ENCODE results near the gene CAMP.
"Not testable (repeated sequence)": the region's sequence is repeated elsewhere in the genome, so short reads cannot be mapped to it uniquely, and the experiment has no call there.

CAMP gene, protein sequence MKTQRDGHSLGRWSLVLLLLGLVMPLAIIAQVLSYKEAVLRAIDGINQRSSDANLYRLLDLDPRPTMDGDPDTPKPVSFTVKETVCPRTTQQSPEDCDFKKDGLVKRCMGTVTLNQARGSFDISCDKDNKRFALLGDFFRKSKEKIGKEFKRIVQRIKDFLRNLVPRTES

GRCh38 chr3:48222616-48223513 lies at the start of gene CAMP:
TSS of gene CAMP (plus strand) at chr3:48223495. CDS start at chr3:48223512, 17 bp downstream.
- DNase-seq: peak; percentile 39

- no peak for DNase-seq
Measured at GRCh38 chr3:48178072-48178471, 45.2 kb upstream of the CAMP start.

DNA sequence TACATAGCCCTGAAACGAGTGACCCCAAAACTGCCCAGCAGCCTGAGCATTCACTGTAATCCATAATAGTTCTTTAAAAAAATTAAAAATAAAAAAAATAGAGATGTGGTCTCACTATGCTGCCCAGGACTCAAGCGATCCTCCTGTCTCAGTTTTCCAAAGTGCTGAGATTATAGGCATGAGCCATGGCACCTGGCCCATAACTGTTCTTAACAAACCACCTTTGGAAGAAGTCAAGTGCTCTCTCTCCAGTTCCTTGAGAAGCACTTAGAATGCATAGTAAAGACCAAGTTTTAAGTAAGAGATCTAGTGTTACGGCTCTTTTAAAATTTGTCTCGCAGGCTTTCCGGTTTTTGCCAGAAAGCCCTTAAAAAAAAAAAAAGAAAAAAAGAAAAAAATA lies 43.3 kb upstream of the CAMP start:
- no peak for DNase-seq

- no peak for DNase-seq
Measured at GRCh38 chr3:48180531-48181253, 42.6 kb upstream of the CAMP start.

GRCh38 chr3:48184299-48184698 lies 39.0 kb upstream of the CAMP start:
- DNase-seq: no peak

GRCh38 chr3:48185129-48185528 lies 38.2 kb upstream of the CAMP start:
- DNase-seq: no peak

DNA sequence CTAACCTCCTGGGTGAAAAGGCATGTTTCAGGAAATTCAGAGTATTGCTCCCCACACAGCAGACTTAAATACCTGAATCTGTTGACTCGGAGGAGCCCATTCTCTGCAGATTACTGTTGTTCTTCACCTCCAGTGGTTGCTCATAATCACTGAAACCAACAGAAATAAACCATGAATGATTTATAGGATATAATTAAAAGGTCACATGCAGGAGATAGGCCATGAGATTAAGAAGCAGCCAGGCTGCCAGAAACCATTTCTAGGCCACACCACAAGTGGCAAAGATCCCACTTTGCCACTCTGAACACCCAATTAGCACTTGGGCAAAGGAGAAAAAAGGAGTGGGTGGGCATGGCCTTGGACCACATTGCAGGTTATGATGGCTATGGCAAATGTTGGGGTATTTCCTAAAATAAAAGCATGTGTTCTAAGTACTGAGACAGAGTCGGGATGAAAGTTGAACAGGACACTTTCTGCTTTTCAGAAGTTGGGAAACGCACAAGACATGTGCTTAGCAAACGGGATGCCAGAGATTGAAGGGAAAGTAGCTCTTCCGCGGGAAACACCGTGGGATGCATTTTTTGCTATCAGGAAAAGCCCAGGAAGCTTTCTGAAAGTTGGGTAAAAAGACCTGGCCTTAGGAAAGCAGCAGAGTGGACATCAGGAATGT lies 36.5 kb upstream of the CAMP start:
- DNase-seq: no peak

DNA sequence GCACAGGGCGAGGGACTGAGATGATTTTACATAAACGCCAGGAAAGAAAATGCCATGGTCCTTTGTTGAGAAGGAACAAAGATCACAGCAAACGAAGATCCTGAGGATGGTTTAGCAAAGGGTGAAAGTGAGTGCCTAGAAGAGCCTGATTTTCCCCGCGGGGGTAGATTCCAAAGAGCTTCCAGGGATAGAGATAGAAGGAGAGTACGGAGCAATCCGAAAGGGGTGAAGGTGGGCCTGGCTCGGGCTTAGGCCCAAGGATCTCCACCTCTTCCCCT lies 36.1 kb upstream of the CAMP start:
- no peak for DNase-seq

DNA sequence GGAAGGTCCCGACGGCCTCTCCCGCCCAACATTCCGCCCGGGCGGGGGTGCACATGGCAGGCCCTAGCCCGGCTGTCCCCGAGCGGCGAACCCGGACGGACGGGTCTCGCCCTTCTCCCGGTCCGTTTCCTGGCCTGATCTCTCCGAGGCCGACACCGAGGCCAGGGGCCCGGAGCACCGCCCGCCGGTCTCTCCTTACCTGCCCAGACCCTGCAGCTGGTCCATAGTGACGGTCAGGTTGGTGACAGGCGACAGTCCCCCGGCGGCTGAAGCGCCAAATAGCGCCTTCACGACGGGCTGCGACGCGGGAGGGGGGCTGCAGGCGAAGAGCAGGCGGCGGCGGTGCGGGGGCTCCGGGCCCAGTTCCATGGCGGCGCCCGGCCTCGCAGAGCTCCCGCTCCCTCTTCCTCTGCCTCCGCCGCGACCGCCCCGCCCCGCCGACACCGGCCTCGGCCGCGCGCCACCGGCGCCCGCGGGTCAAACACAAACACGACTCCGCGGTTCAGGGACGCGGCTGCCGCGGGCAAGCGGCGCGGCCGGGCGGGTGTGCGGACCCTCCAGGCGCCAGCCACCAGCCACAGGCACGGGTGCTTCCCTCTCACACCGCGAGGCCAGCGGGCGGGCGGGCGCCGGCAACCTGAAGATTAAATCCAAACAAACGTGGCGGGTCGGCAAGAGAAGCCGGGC lies 35.6 kb upstream of the CAMP start:
- no peak for DNase-seq

DNA sequence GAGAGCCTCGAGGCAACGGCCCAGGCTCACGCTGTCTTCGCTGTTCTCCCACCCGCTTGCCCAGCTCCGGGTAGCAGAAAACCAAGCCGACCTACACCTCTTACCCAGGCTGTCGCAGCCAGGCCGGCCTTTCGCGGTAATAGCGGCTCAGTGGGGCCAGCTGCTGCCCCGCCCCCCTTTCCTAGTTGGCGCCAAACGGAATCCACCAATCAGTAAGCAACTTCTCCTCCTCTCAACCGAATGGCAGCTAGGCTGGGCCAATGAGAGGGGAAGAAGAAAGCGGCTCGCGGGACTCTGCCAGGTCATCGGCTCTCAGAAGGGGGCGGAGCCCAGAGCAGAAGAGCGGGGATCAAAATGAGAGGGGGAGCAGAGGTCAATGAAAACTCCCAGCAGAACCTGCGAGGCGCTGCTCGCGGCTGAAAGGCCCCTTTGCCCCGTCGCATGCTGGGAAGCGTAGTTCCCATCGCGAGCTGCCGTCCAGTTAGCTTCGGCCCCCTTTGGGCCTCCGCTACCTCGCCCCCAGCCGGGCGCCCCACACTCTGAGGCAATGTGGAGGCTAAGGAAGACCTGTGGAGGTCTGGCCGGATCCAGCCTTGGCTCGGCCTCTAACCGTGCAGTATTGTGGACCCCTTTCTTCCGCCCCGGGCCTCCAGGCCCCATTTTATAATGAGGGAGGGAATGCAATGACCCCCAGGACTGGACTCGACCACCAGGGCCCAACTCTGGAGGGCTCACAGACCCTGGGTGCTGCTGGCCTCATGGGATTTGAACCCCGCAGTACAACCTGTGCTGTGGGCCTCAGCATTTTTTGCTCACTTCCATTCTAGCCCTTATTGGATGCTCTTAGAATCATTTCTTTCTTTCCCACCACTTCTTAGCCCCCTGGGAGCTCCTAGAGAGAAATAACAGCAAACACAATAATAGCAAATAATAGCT lies 34.8 kb upstream of the CAMP start, which contains the start of gene CDC25A:
Gene CDC25A (minus strand): TSS at position 152 of the 936 bp plus-strand sequence. CDS start 470 bp downstream, outside the sequence.
- peak; percentile 98 for DNase-seq

DNA sequence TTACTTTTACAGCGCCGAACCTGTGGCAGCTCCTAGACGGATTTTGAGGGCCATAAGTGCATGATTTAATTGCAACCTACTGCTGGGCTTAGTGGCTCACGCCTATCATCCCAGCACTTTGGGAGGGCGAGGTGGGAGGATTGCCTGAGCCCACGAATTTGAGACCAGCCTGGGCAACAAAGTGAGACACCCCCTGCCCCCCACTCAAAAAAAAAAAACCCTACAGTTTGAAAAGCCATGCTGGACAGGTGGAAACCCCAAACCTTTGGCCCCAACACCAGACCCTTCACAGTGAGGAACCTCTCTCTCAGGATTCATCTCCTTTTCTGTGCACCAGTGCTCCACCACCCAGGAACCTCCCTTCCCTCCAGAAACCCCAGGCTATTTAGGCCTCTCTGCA lies 34.0 kb upstream of the CAMP start:
- DNase-seq: no peak

DNA sequence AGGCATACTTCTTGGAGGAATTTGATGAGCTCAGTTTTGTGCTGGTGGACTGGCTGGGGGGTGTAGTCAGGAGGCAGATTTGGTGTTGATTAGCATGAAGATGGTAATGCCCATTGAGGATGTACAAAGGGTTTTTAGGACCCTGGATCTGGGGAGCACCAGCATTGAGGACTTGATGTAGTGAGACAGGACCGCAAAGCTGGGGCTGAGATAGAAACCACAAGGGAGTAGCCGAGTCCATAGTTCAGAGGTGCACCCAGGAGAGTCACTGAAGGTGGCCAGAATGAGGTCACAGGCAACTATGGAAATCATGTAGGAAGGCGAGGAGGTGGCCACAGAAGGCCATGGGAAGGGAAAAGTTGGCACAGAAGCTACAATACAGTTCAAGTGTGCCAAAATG lies 32.4 kb upstream of the CAMP start:
- no peak for DNase-seq

DNA sequence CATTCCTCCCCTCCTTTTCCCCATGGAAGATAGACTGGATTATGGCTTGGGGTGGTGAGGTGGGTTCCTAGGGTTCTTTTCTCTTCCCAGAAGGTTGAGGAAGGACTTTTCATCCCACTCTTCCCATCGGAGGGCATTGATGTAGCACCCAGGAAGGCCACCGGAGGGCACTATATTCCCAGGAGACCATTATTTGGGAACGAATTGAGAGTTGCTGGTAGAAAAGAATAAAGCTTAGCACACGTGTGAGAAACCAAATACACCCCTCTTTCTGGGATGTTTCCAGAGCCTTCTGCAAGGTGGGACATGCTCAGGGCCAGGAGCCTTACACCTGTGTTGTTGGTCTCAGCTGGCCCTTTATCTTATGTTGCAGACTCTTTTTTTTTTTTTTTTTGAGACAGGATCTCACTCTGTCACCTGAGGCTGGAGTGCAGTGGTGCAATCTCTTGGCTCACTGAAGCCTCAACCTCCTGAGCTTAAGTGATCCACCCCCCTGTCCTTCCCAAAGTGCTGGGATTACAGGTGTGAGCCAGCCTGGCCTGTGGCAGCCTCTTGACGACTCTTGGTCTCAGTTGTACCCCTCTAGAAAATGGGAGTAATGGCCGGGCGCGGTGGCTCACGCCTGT lies 28.7 kb upstream of the CAMP start:
- peak; percentile 18 for DNase-seq

GRCh38 chr3:48196611-48197010 lies 26.7 kb upstream of the CAMP start:
- no peak for DNase-seq

DNA sequence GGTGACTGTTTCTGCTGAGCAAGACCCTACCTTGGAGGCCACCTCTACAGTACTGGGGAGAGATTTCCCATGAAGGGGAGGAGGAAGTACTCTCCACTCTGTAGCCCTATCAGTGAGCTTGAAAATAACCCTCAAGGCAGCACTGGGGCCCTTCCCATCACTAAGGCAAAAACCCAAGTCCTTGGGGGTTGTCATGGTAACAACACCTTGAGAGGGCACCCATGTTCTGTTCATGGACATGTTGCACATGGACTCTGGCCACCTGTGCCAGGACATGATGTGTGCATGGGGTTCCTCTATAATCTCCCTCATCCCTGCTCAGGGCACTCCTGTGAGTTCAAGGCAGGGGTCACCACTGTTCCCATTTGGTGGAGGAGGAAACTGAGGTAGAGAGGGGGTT lies 24.2 kb upstream of the CAMP start:
- no peak for DNase-seq

- no peak for DNase-seq
Measured at GRCh38 chr3:48202632-48203031, 20.7 kb upstream of the CAMP start.

GRCh38 chr3:48208076-48208475 lies 15.2 kb upstream of the CAMP start:
- DNase-seq: no peak

- DNase-seq: no peak
Measured at GRCh38 chr3:48209445-48209844, 13.8 kb upstream of the CAMP start.

DNA sequence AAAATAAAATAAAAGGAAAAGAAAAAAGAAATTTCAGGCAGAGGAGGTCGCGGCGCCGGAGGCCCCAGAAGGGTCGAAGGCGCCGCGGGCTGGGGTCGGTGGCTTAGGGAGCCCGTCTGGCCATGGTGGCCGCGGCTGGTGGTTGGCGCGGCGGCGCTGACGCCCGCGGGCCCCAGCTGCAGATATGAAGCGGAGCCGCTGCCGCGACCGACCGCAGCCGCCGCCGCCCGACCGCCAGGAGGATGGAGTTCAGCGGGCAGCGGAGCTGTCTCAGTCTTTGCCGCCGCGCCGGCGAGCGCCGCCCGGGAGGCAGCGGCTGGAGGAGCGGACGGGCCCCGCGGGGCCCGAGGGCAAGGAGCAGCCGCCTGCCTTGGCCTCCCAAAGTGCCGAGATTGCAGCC lies 12.8 kb upstream of the CAMP start:
- not testable (repeated sequence) for DNase-seq

DNA sequence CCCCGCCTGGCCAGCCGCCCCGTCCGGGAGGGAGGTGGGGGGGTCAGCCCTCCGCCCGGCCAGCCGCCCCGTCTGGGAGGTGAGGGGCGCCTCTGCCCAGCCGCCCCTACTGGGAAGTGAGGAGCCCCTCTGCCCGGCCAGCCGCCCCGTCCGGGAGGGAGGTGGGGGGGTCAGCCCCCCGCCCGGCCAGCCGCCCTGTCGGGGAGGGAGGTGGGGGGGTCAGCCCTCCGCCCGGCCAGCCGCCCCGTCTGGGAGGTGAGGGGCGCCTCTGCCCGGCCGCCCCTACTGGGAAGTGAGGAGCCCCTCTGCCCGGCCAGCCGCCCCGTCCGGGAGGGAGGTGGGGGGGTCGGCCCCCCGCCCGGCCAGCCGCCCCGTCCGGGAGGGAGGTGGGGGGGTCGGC lies 11.5 kb upstream of the CAMP start:
- DNase-seq: not testable (repeated sequence)

- DNase-seq: no peak
Measured at GRCh38 chr3:48214225-48214624, 9.1 kb upstream of the CAMP start.

Data from CD4-positive, alpha-beta T cell treated with Interleukin-21 for 1 hour (primary cell).